K562 (cell line): ENCODE measurements around the gene HPSE2. TPM values are rescaled to one million over a fixed set of nuclear protein-coding genes. Genes with fewer than 3 reads are reported as not detected.

Experiments
- ATAC-seq: fragments of 200-7000 bp; cut with Tn5 transposase; 3 replicates; pipeline ENCODE4 v1.9.1; 2020; ENCODE audit warnings: moderate library complexity
- BruUV-seq: library from RNA; stranded (reverse); fragments of 400-500 nt; replicated peaks from 2 replicates; lab custom pipeline; 2021; lab: Mats Ljungman, UMichigan
- CTCF ChIA-PET: fragments of 300-600 bp; formaldehyde crosslinking; extraction: SDS; loops from one replicate; lab custom pipeline; 2021; ENCODE audit warnings: low intra/inter-chr PET ratio; lab: Yijun Ruan, JAX
- POLR2A ChIA-PET: fragments of 300-600, 350-650 bp; sonication (Branson Sonifier 250); formaldehyde crosslinking; extraction: SDS; loops from one replicate; lab custom pipeline; 2021; ENCODE audit warnings: antibody characterized with exemption, inconsistent platforms; lab: Yijun Ruan, JAX
- DNase-seq, 4 experiments: peaks; one replicate each; pipeline versions ENCODE4 v3.0.0 to v3.0.0-alpha.2; 2011 to 2018; ENCODE audit warnings: low spot score in 3 of 4, mixed read lengths in 3 of 4; ENCODE audit errors: extremely low read depth in 1 of 4
- FAIRE-seq: peaks from 2 replicates; lab custom pipeline; 2011; peaks lifted over from hg19 to GRCh38; lab: Jason Lieb, UNC
- H2AFZ ChIP-seq: 2 replicates; pipeline ENCODE4 v1.6.0; 2011; ENCODE audit warnings: low read depth, low read length, control low read depth, inconsistent platforms
- H3K27ac ChIP-seq: fragments of 200-600 bp; 3 replicates; pipeline ENCODE4 v1.8.0; 2011; ENCODE audit warnings: low read depth, mild to moderate bottlenecking, control low read depth, inconsistent platforms, low read length, moderate library complexity, mixed read lengths; ENCODE audit errors: extremely low read depth
- H3K27me3 ChIP-seq, 2 experiments: fragments of 300-600 bp in 1 of 2; 2 replicates in 1 of 2; 3 replicates in 1 of 2; pipeline versions ENCODE4 v1.6.0 to v1.8.0; 2011; ENCODE audit warnings: inconsistent platforms in 2 of 2, low read length in 2 of 2, mild to moderate bottlenecking in 1 of 2, mixed read lengths in 1 of 2, moderate library complexity in 1 of 2; ENCODE audit not compliant: control insufficient read depth in 2 of 2, insufficient read depth in 2 of 2
- H3K36me3 ChIP-seq: fragments of 300-600 bp; 3 replicates; pipeline ENCODE4 v1.8.0; 2011; ENCODE audit warnings: mild to moderate bottlenecking, low read length, inconsistent platforms; ENCODE audit not compliant: control insufficient read depth, insufficient read depth
- H3K4me1 ChIP-seq, 2 experiments: fragments of 200-600 bp in 1 of 2; replicated peaks in 1 of 2; 2 replicates in 1 of 2; 3 replicates in 1 of 2; pipeline versions ENCODE4 v1.5.1 to v1.8.0; 2011; ENCODE audit warnings: inconsistent platforms in 2 of 2, low read length in 2 of 2, mild to moderate bottlenecking in 1 of 2, mixed read lengths in 1 of 2, moderate library complexity in 1 of 2; ENCODE audit not compliant: control insufficient read depth in 2 of 2, insufficient read depth in 2 of 2
- H3K4me2 ChIP-seq: 2 replicates; pipeline ENCODE4 v1.6.1; 2011; ENCODE audit warnings: low read length, control low read depth, inconsistent platforms, mixed read lengths; ENCODE audit not compliant: insufficient read depth
- H3K4me3 ChIP-seq: fragments of 200-600 bp; sonication (generic), shearing (Covaris generic); 2 replicates; pipeline ENCODE4 v1.5.1; 2016; ENCODE audit warnings: control low read depth, inconsistent platforms
- H3K79me2 ChIP-seq: fragments of 200-600 bp; 3 replicates; pipeline ENCODE4 v1.8.0; 2011; ENCODE audit warnings: low read length, inconsistent platforms; ENCODE audit not compliant: control insufficient read depth, insufficient read depth
- H3K9ac ChIP-seq, 2 experiments: 2 replicates each; pipeline versions ENCODE4 v1.6.0 to v1.6.1; 2011; ENCODE audit warnings: low read depth in 2 of 2, low read length in 2 of 2, control low read depth in 1 of 2, inconsistent platforms in 1 of 2, mild to moderate bottlenecking in 1 of 2, mixed read lengths in 1 of 2; ENCODE audit not compliant: insufficient read depth in 1 of 2
- H3K9me1 ChIP-seq: one replicate; pipeline ENCODE4 v1.6.0; 2011; ENCODE audit warnings: inconsistent platforms, mild to moderate bottlenecking, low read length, moderate library complexity; ENCODE audit not compliant: control insufficient read depth, insufficient read depth
- H3K9me3 ChIP-seq: replicated peaks from 2 replicates; pipeline ENCODE4 v1.5.1; 2011; ENCODE audit warnings: low read depth, low read length, inconsistent platforms; ENCODE audit not compliant: control insufficient read depth, insufficient read depth
- H4K20me1 ChIP-seq: replicated peaks from 2 replicates; pipeline ENCODE4 v1.6.1; 2011; ENCODE audit warnings: low read length, inconsistent platforms, mixed read lengths; ENCODE audit not compliant: control insufficient read depth, insufficient read depth
- C11orf30 ChIP-seq: fragments of 450-650 bp; IDR thresholded peaks from 2 replicates; pipeline ENCODE4 v1.6.1; 2016; ENCODE audit warnings: low read depth, mild to moderate bottlenecking
- CAMTA2 ChIP-seq: fragments of 250-450 bp; sonication (Bioruptor Pico); conservative IDR thresholded peaks from 2 replicates; pipeline ENCODE4 v1.5.1; 2022
- CBFA2T3 ChIP-seq: fragments of 450-650 bp; IDR thresholded peaks from 2 replicates; pipeline ENCODE4 v1.6.1; 2017
- DEAF1 ChIP-seq: fragments of 450-650 bp; formaldehyde crosslinking; IDR thresholded peaks from 2 replicates; pipeline ENCODE4 v1.4.0; 2020; ENCODE audit warnings: mild to moderate bottlenecking, moderate library complexity
- NFE2L1 ChIP-seq: fragments of 450-650 bp; IDR thresholded peaks from 2 replicates; pipeline ENCODE4 v1.6.1; 2016; ENCODE audit warnings: missing genetic modification characterization, low read depth, mild to moderate bottlenecking, missing compliant biosample characterization, moderate library complexity, borderline replicate concordance
- SIRT6 ChIP-seq: IDR thresholded peaks from one replicate; pipeline ENCODE4 v1.6.1; 2012; ENCODE audit warnings: low read depth, mild to moderate bottlenecking, control low read depth, inconsistent platforms, low read length, moderate library complexity
- SIX5 ChIP-seq, 2 experiments: IDR thresholded peaks; 2 replicates each; pipeline ENCODE4 v1.6.1; 2011; ENCODE audit warnings: low read length in 2 of 2, borderline replicate concordance in 1 of 2, low read depth in 1 of 2, mild to moderate bottlenecking in 1 of 2, moderate library complexity in 1 of 2; ENCODE audit not compliant: insufficient read depth in 1 of 2
- TFE3 ChIP-seq: fragments of 450-650 bp; formaldehyde crosslinking; IDR thresholded peaks from 2 replicates; pipeline ENCODE4 v1.4.0; 2020; ENCODE audit warnings: mild to moderate bottlenecking, mixed read lengths
- THRB ChIP-seq: fragments of 450-650 bp; formaldehyde crosslinking; conservative IDR thresholded peaks from 2 replicates; pipeline ENCODE4 v1.4.0; 2022; ENCODE audit warnings: mild to moderate bottlenecking, missing genetic modification characterization
- ZNF444 ChIP-seq: fragments of 250-450 bp; sonication (Bioruptor Pico); IDR thresholded peaks from 2 replicates; pipeline ENCODE4 v1.4.0; 2020; ENCODE audit warnings: mild to moderate bottlenecking, moderate library complexity
- ZNF511 ChIP-seq: sonication (generic); formaldehyde crosslinking; IDR thresholded peaks from 2 replicates; pipeline ENCODE4 v1.8.0; 2022; ENCODE audit warnings: mild to moderate bottlenecking, missing genetic modification reagents
- WGBS: fragments of 100-300 bp; shearing (Covaris generic); methylation state at CpG from one replicate; pipeline ENCODE4 v1.1.6; 2016; ENCODE audit warnings: low coverage, mixed read lengths; ENCODE audit not compliant: insufficient coverage; ENCODE audit errors: missing lambda C conversion rate; 5-methylcytosine and 5-hydroxymethylcytosine counted together
- in situ Hi-C: fragments of 300-500 bp; cut with MboI; formaldehyde crosslinking; loops from 4 replicates; pipeline ENCODE4 v1.15.0; 2018; ENCODE audit warnings: inconsistent platforms, mixed read lengths
- intact Hi-C: fragments of 100-400 bp; cut with micrococcal nuclease; formaldehyde crosslinking; loops from 2 replicates; pipeline ENCODE4 v1.14.2; 2022
- polyA plus RNA-seq, 8 experiments: library from polyadenylated mRNA; depleted of rRNA in 4 of 8; stranded (reverse) in 5 of 8; unstranded in 3 of 8; fragments of >200 nt; fragmentation: Nextera tagmentation in 2 of 8; fragmentation: Illumina TruSeq in 1 of 8; extraction: Ambion mirVana in 2 of 8; extraction: Trizol in 1 of 8; gene quantifications; 2 replicates each; pipeline versions ENCODE4 v1.2.1 to v1.2.3, GENCODE V29; 2011 to 2014; ENCODE audit warnings: inconsistent platforms in 1 of 8, missing spikeins in 1 of 8
- total RNA-seq, 7 experiments: library from RNA; depleted of rRNA in 6 of 7; stranded (reverse); fragments of >200 nt in 6 of 7; fragmentation: Illumina TruSeq in 2 of 7; extraction: Trizol in 2 of 7; gene quantifications; 2 replicates each; pipeline versions ENCODE4 v1.2.1 to v1.2.3, GENCODE V29; 2011 to 2021; ENCODE audit warnings: low replicate concordance in 1 of 7

The HPSE2 gene
- total and polyA plus RNA-seq, 9 of the 15 experiments (the other 6 are each of a cell fraction or from before 2014, with no cell fraction given), result 0.03 to 0.10 (median 0.04) TPM; not detected in 2

GRCh38 chr10:98613446-98613845, 622.2 kb downstream of the HPSE2 start:
- WGBS, result 0% methylated on average over 1 of the region's 1 CpG
- intact Hi-C loops (no loop called here), in situ Hi-C loops (no loop called here)
- ATAC-seq (no peak), DNase-seq (no peak), FAIRE-seq (no peak)
- H3K4me2 ChIP-seq, result no peak overlapping the region
- no peak overlapping the region for H3K4me3 ChIP-seq
- H3K9me1 ChIP-seq, result no peaks in the 10 kb centered on the region
- ChIA-PET CTCF (no interaction called here), POLR2A (no interaction called here)
- BruUV-seq, result no TSS peak
- TF ChIP-seq ZNF511 (CRISPR knock-in tag), result no peak
- H2AFZ ChIP-seq, result no peak overlapping the region
- H4K20me1 ChIP-seq, result no peaks in the 10 kb centered on the region
- H3K79me2 ChIP-seq, result no peaks in the 10 kb centered on the region
- no peaks in the 10 kb centered on the region for H3K27me3 ChIP-seq
- no peaks in the 10 kb centered on the region for H3K4me1 ChIP-seq
- no peaks in the 10 kb centered on the region for H3K36me3 ChIP-seq
- H3K9ac ChIP-seq, result no peak overlapping the region
- H3K27ac ChIP-seq, result no peak overlapping the region
- no peaks in the 10 kb centered on the region for H3K9me3 ChIP-seq

GRCh38 chr10:98611436-98611835, 624.2 kb downstream of the HPSE2 start:
- FAIRE-seq (no peak), DNase-seq (no peak), ATAC-seq (no peak)
- Histone ChIP-seq H3K9me1 (no peaks in the 10 kb centered on the region), H3K27me3 (no peaks in the 10 kb centered on the region), H3K9ac (no peak overlapping the region), H3K27ac (no peak overlapping the region), H3K36me3 (no peaks in the 10 kb centered on the region), H4K20me1 (no peaks in the 10 kb centered on the region), H3K4me2 (no peak overlapping the region), H3K79me2 (no peaks in the 10 kb centered on the region), H3K4me1 (no peaks in the 10 kb centered on the region), H3K4me3 (no peak overlapping the region), H3K9me3 (no peaks in the 10 kb centered on the region), H2AFZ (no peak overlapping the region)
- BruUV-seq, result no TSS peak
- POLR2A ChIA-PET, result no interaction called here
- CTCF ChIA-PET, result no interaction called here
- in situ Hi-C loops, result no loop called here
- 0% methylated on average over 2 of the region's 2 CpGs for WGBS
- intact Hi-C loops, result no loop called here
- TF ChIP-seq SIX5 (IDR thresholded peaks at IDR 0.05; ENCODE audit: borderline replicate concordance in 1 of 2, insufficient read depth in 1 of 2, low read depth in 1 of 2, low read length in 2 of 2) (no peak), CBFA2T3 (no peak), THRB (no peak), DEAF1 (no peak), NFE2L1 (tag) (no peak), CAMTA2 (CRISPR knock-in tag) (no peak), C11orf30 (no peak), TFE3 (CRISPR knock-in tag) (no peak), ZNF444 (no peak), SIRT6 (no peak)
